DOHH2 (cell line): ENCODE results near the gene DCLK2.

Experiments used
- H3F3A ChIP-seq: fragments of 200-600 bp; sonication (generic), shearing (Covaris generic); 2 replicates; pipeline ENCODE4 v1.6.0; 2016; ENCODE audit warnings: antibody characterized with exemption, mild to moderate bottlenecking; ENCODE audit not compliant: control insufficient read depth, insufficient read depth
- H3K27ac ChIP-seq: fragments of 200-600 bp; sonication (generic); 2 replicates; pipeline ENCODE4 v1.5.1; 2014; ENCODE audit warnings: low read depth, mild to moderate bottlenecking, low read length, moderate library complexity
- H3K27me3 ChIP-seq: fragments of 200-600 bp; sonication (generic); 2 replicates; pipeline ENCODE4 v1.6.1; 2014; ENCODE audit warnings: mild to moderate bottlenecking, low read length, mixed read lengths; ENCODE audit not compliant: control insufficient read depth
- H3K36me3 ChIP-seq: fragments of 200-600 bp; sonication (generic); 2 replicates; pipeline ENCODE4 v1.6.1; 2014; ENCODE audit warnings: mild to moderate bottlenecking, low read length, moderate library complexity, mixed read lengths; ENCODE audit not compliant: control insufficient read depth
- H3K4me1 ChIP-seq: fragments of 200-600 bp; sonication (generic); 2 replicates; pipeline ENCODE4 v1.6.1; 2014; ENCODE audit warnings: mild to moderate bottlenecking, low read length, mixed read lengths; ENCODE audit not compliant: control insufficient read depth
- H3K4me2 ChIP-seq: fragments of 200-600 bp; sonication (generic); 2 replicates; pipeline ENCODE4 v1.6.0; 2014; ENCODE audit warnings: mild to moderate bottlenecking, low read length, moderate library complexity
- H3K4me3 ChIP-seq: fragments of 200-600 bp; sonication (generic); 2 replicates; pipeline ENCODE4 v1.5.1; 2014; ENCODE audit warnings: mild to moderate bottlenecking, low read length, mixed read lengths
- H3K79me2 ChIP-seq: fragments of 200-600 bp; sonication (generic); 2 replicates; pipeline ENCODE4 v1.6.1; 2014; ENCODE audit warnings: mild to moderate bottlenecking, low read length, mixed read lengths; ENCODE audit not compliant: control insufficient read depth
- H3K9me2 ChIP-seq: fragments of 200-600 bp; sonication (generic); replicated peaks from 2 replicates; pipeline ENCODE4 v1.6.1; 2014; ENCODE audit warnings: mild to moderate bottlenecking, low read length, mixed read lengths; ENCODE audit not compliant: control insufficient read depth
- H3K9me3 ChIP-seq: fragments of 200-600 bp; sonication (generic); 2 replicates; pipeline ENCODE4 v1.6.1; 2014; ENCODE audit warnings: antibody characterized with exemption, low read length, mixed read lengths; ENCODE audit not compliant: control insufficient read depth, insufficient read depth
- H4K20me1 ChIP-seq: fragments of 200-600 bp; sonication (generic); 2 replicates; pipeline ENCODE4 v1.6.0; 2014; ENCODE audit warnings: low read depth, mild to moderate bottlenecking, antibody characterized with exemption, low read length, moderate library complexity; ENCODE audit not compliant: control insufficient read depth, insufficient read depth
- EZH2phosphoT487 ChIP-seq: fragments of 200-600 bp; sonication (generic); IDR thresholded peaks from 2 replicates; pipeline ENCODE4 v1.6.1; 2017; ENCODE audit warnings: borderline replicate concordance, mild to moderate bottlenecking, antibody characterized with exemption, low read length, moderate library complexity, mixed read lengths
- TF ChIP-seq, protein P1 (sequence below): fragments of 200-600 bp; sonication (generic); IDR thresholded peaks from one replicate; pipeline ENCODE4 v1.5.1; 2014; ENCODE audit warnings: antibody characterized with exemption, mild to moderate bottlenecking, low read depth, low read length; ENCODE audit not compliant: poor library complexity, severe bottlenecking

The DCLK2 gene

DNA sequence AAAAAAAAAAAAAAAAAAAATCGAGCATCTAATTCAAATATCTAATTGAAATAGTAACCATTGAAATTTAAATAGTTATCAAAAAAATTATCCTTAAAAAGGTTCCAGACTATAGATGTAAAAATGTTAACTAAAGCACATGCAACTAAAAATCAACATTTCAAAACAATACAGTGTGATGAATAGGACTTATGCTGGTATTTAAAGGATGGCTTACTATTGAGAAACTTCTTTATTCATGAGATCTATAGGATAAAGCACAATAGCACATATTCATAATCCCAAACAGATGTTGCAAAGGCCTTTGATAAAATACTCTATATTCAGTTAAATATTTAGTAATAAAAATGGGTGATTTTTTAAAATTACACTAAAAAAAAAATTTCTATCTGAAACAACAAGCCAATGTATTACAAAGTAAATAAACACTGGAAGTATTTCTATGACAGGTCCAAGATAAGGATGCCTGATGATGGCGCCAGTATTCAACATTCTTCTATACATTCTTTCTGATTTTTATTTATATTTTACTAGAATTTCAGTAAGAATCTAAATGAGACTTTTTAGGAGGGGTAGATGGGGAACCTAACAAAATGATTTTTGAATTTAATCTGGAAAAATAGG is 26.3 kb downstream of the DCLK2 start:
- H3K79me2 ChIP-seq = no peaks in the 10 kb centered on the region
- no peaks in the 10 kb centered on the region for H3K9me2 ChIP-seq
- no peaks in the 10 kb centered on the region for H3K4me1 ChIP-seq
- H3K9me3 ChIP-seq = no peaks in the 10 kb centered on the region
- H3K4me3 ChIP-seq = no peak overlapping the region
- H3K36me3 ChIP-seq = no peaks in the 10 kb centered on the region
- H3F3A ChIP-seq = no peaks in the 10 kb centered on the region
- H4K20me1 ChIP-seq = no peaks in the 10 kb centered on the region
- no peak overlapping the region for H3K4me2 ChIP-seq
- TF ChIP-seq, protein P1, sequence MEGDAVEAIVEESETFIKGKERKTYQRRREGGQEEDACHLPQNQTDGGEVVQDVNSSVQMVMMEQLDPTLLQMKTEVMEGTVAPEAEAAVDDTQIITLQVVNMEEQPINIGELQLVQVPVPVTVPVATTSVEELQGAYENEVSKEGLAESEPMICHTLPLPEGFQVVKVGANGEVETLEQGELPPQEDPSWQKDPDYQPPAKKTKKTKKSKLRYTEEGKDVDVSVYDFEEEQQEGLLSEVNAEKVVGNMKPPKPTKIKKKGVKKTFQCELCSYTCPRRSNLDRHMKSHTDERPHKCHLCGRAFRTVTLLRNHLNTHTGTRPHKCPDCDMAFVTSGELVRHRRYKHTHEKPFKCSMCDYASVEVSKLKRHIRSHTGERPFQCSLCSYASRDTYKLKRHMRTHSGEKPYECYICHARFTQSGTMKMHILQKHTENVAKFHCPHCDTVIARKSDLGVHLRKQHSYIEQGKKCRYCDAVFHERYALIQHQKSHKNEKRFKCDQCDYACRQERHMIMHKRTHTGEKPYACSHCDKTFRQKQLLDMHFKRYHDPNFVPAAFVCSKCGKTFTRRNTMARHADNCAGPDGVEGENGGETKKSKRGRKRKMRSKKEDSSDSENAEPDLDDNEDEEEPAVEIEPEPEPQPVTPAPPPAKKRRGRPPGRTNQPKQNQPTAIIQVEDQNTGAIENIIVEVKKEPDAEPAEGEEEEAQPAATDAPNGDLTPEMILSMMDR = no peak
- TF ChIP-seq EZH2phosphoT487 = no peak
- H3K27ac ChIP-seq = no peak overlapping the region
- H3K27me3 ChIP-seq = no peaks in the 10 kb centered on the region

DNA sequence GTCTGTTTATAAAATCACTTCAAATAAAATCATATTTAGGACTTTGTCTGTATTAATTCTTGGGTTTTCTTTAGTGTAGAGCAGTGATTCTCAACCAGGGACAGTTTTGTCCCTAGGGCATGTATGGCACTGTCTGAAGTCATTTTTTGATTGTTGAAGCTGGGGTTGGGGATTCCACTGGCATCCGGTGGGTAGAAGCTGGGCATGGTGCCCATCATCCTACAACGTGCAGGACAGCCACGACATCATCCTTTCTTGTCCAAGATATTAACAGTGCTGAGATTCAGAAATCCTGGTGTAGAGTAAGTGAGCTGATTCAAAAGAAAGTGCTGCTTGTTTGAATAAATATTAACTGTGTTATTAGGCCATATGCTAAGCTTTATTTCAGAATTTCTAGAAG is 28.6 kb downstream of the DCLK2 start:
- TF ChIP-seq EZH2phosphoT487 = no peak
- TF ChIP-seq, protein P1 = no peak
- no peaks in the 10 kb centered on the region for H3K4me1 ChIP-seq
- no peaks in the 10 kb centered on the region for H3K9me2 ChIP-seq
- H3K27ac ChIP-seq = no peak overlapping the region
- H4K20me1 ChIP-seq = no peaks in the 10 kb centered on the region
- H3K36me3 ChIP-seq = no peaks in the 10 kb centered on the region
- no peak overlapping the region for H3K4me2 ChIP-seq
- no peaks in the 10 kb centered on the region for H3F3A ChIP-seq
- H3K79me2 ChIP-seq = no peaks in the 10 kb centered on the region
- H3K9me3 ChIP-seq = no peaks in the 10 kb centered on the region
- no peaks in the 10 kb centered on the region for H3K27me3 ChIP-seq
- H3K4me3 ChIP-seq = no peak overlapping the region

DNA sequence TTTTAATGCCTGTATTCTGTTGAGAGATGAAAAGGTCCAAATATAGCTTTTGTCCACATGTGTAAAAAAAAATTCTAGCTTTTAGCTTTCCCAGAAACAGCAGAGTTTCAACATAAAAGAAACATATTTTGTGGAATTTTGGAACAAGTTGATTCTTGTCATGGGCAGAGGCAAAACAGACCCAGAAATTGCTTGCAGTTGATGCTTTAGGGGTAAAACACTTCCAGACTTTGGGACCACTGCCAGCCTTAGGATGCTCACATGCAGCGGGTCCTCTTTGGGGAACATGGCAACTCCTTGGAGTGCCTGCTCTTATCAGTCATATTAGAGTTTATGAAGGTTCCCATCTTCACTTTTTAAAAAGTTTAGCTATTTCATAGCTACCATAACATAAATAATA is 30.4 kb downstream of the DCLK2 start:
- H4K20me1 ChIP-seq = no peaks in the 10 kb centered on the region
- no peaks in the 10 kb centered on the region for H3K9me3 ChIP-seq
- H3K9me2 ChIP-seq = no peaks in the 10 kb centered on the region
- no peak for TF ChIP-seq EZH2phosphoT487
- TF ChIP-seq, protein P1 = no peak
- H3K79me2 ChIP-seq = no peaks in the 10 kb centered on the region
- no peaks in the 10 kb centered on the region for H3F3A ChIP-seq
- no peak overlapping the region for H3K4me2 ChIP-seq
- no peaks in the 10 kb centered on the region for H3K27me3 ChIP-seq
- no peak overlapping the region for H3K27ac ChIP-seq
- H3K4me3 ChIP-seq = no peak overlapping the region
- no peaks in the 10 kb centered on the region for H3K4me1 ChIP-seq
- no peaks in the 10 kb centered on the region for H3K36me3 ChIP-seq
